Mucosa of descending colon (tissue), 3 donors: ENCODE data around the gene APBB2. TPM values are rescaled to one million over a fixed set of nuclear protein-coding genes. Genes with fewer than 3 reads are reported as not detected.

Experiments
- ATAC-seq: fragments of 200-7000 bp; cut with Tn5 transposase; one replicate; pipeline ENCODE4 v1.9.1; 2020; ENCODE audit warnings: mild to moderate bottlenecking, moderate library complexity
- DNase-seq, 3 donors: peaks; one replicate each; pipeline ENCODE4 v3.0.0-alpha.2; 2020
- H3K36me3 ChIP-seq: fragments of 200-600 bp; one replicate; pipeline ENCODE4 v1.8.0; 2021; ENCODE audit warnings: low read depth, mild to moderate bottlenecking
- H3K4me1 ChIP-seq: fragments of 200-600 bp; one replicate; pipeline ENCODE4 v1.8.0; 2021; ENCODE audit warnings: low read depth, mild to moderate bottlenecking
- H3K4me3 ChIP-seq: fragments of 200-600 bp; one replicate; pipeline ENCODE4 v1.8.0; 2021; ENCODE audit warnings: mild to moderate bottlenecking
- H3K9me3 ChIP-seq: fragments of 200-600 bp; one replicate; pipeline ENCODE4 v1.8.0; 2021; ENCODE audit warnings: mild to moderate bottlenecking
- CTCF ChIP-seq: fragments of 200-600 bp; IDR thresholded peaks from one replicate; pipeline ENCODE4 v1.8.0; 2022; ENCODE audit warnings: antibody characterized with exemption, mild to moderate bottlenecking
- intact Hi-C, 2 donors: fragments of 100-400 bp; cut with DNase I in 1 of 2; cut with micrococcal nuclease in 1 of 2; formaldehyde crosslinking; loops; one replicate each; pipeline versions ENCODE4 v1.11.0 to v1.11.1; 2022; cut with DNase I, micrococcal nuclease
- total RNA-seq, 3 donors: library from RNA; stranded (reverse); fragmentation: NEBNext Ultra II Directional in 2 of 3; extraction: Animal tissue kit (Norgen Biotek cat#: 25700) in 2 of 3; gene quantifications; one replicate each; pipeline versions ENCODE4 v1.2.1 to v1.2.4, GENCODE V29; 2021 to 2023
- donor health status: DM: no; HTN: no; CAD: no; lungs with moderate emphysema.
- donor health status: DM: no; HTN: no; CAD: no.
- donor health status: DM: no; HTN: yes; CAD: no.

APBB2 gene
- total RNA-seq, 3 donors from 2014 or later = 26.3 to 68.3 (median 29.6) TPM

GRCh38 chr4:40890764-40891163 lies 323.6 kb downstream of the APBB2 start:
- H3K36me3 ChIP-seq = no peaks in the 10 kb centered on the region
- intact Hi-C loops = loop anchor here in 1 of 2 donors (10.0 kb wide), 1 partner anchor 156 kb away; no protein-coding TSS in a partner anchor
- no peak for ATAC-seq

GRCh38 chr4:40890199-40890598 lies 324.1 kb downstream of the APBB2 start:
- ATAC-seq = no peak
- TF ChIP-seq CTCF = no peak
- Histone ChIP-seq H3K4me3 (no peak overlapping the region), H3K4me1 (no peaks in the 10 kb centered on the region), H3K9me3 (no peaks in the 10 kb centered on the region), H3K36me3 (no peaks in the 10 kb centered on the region)
- DNase-seq = no peak
- intact Hi-C loops = loop anchor here in 1 of 2 donors (10.0 kb wide), 1 partner anchor 155 kb away; no protein-coding TSS in a partner anchor

More at GRCh38 chr4:40890764-40891163, 323.6 kb downstream of the APBB2 start:
- Histone ChIP-seq H3K9me3 (no peaks in the 10 kb centered on the region), H3K4me1 (no peaks in the 10 kb centered on the region), H3K4me3 (no peak overlapping the region)
- DNase-seq = no peak
- no peak for TF ChIP-seq CTCF

GRCh38 chr4:40888933-40889332 lies 325.4 kb downstream of the APBB2 start:
- Histone ChIP-seq H3K36me3 (no peaks in the 10 kb centered on the region), H3K4me1 (no peaks in the 10 kb centered on the region), H3K9me3 (no peaks in the 10 kb centered on the region), H3K4me3 (no peak overlapping the region)
- no peak for TF ChIP-seq CTCF
- intact Hi-C loops = no loop called here
- no peak for ATAC-seq
- DNase-seq = no peak

GRCh38 chr4:40887764-40888131 lies 326.6 kb downstream of the APBB2 start:
- no peak for TF ChIP-seq CTCF
- intact Hi-C loops = no loop called here
- no peaks in the 10 kb centered on the region for H3K36me3 ChIP-seq
- no peak for ATAC-seq
- no peak for DNase-seq
- no peak overlapping the region for H3K4me3 ChIP-seq
- no peaks in the 10 kb centered on the region for H3K4me1 ChIP-seq
- no peaks in the 10 kb centered on the region for H3K9me3 ChIP-seq

- TF ChIP-seq CTCF = no peak
- H3K36me3 ChIP-seq = no peaks in the 10 kb centered on the region
- DNase-seq (no peak), ATAC-seq (no peak)
- no peak overlapping the region for H3K4me3 ChIP-seq
- no peaks in the 10 kb centered on the region for H3K4me1 ChIP-seq
- intact Hi-C loops = no loop called here
- H3K9me3 ChIP-seq = no peaks in the 10 kb centered on the region
Observed at GRCh38 chr4:40886931-40887763, 327.2 kb downstream of the APBB2 start.
